ENCODE results near the gene VAMP2.

VAMP2 gene

DNA sequence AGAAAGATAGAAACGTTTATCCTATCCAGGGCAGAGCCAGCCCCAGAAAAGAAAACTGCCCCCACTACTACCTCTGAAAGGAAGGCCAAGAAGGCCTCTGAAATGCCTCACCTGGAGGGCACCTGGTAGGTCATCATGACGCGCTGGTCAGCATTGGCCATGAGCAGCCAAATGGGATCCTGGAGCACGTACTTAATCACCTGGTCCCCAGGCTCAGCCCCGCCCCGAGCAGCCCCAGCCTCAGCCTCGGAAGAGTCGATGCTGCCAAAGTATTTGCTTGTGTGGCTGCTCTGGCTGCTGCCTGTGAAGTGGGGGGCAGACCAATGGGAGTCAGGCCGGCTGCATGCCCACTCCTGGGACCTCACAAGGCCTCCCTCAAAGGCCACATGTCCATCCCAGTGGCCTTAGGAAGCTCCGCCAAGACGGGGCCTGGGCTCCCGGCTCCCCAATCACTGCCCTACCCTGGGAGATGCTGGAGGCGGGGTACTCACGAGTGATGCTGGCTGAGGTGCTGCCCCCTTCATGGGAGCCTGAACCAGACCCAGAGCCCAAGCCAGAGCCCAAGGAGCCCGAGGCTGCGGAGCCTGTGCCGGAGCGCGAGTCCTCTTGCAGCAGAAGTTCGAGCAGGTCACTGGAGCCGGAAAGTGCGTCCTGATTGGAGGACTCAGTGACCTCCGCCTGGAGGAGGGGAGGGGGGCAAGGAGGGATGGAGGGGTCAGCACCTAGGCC, 20.4 kb downstream of the VAMP2 start:
- H3K4me3 ChIP-seq (ENCODE audit: low read depth, low read length), result no peak overlapping the region
- no peaks in the 10 kb centered on the region for H3K27me3 ChIP-seq (ENCODE audit: insufficient read depth, low read depth, severe bottlenecking)
- H3K36me3 ChIP-seq, result peaks cover 54% of the 10 kb centered on the region
- DNase-seq, result no peak
- no peaks in the 10 kb centered on the region for H3K9me3 ChIP-seq (ENCODE audit: severe bottlenecking)
- H3K27ac ChIP-seq, result no peak overlapping the region
- TF ChIP-seq CTCF (IDR thresholded peaks at IDR 0.05; ENCODE audit: low read depth, low read length), result no peak

- no peak for TF ChIP-seq CTCF (IDR thresholded peaks at IDR 0.05; ENCODE audit: low read depth, low read length)
- no peaks in the 10 kb centered on the region for H3K27me3 ChIP-seq (ENCODE audit: insufficient read depth, low read depth, severe bottlenecking)
- peaks cover 50% of the 10 kb centered on the region for H3K36me3 ChIP-seq
- H3K9me3 ChIP-seq (ENCODE audit: severe bottlenecking), result no peaks in the 10 kb centered on the region
- DNase-seq, result no peak
- no peak overlapping the region for H3K4me3 ChIP-seq (ENCODE audit: low read depth, low read length)
- no peak overlapping the region for H3K27ac ChIP-seq
These were observed 21.0 kb downstream of the VAMP2 start for GRCh38 chr17:8141741-8142140.

- no peaks in the 10 kb centered on the region for H3K27me3 ChIP-seq (ENCODE audit: insufficient read depth, low read depth, severe bottlenecking)
- no peak overlapping the region for H3K27ac ChIP-seq
- no peak for TF ChIP-seq CTCF (IDR thresholded peaks at IDR 0.05; ENCODE audit: low read depth, low read length)
- peaks cover 43% of the 10 kb centered on the region for H3K36me3 ChIP-seq
- H3K9me3 ChIP-seq (ENCODE audit: severe bottlenecking), result no peaks in the 10 kb centered on the region
- DNase-seq, result no peak
- H3K4me3 ChIP-seq (ENCODE audit: low read depth, low read length), result no peak overlapping the region
These were observed 21.7 kb downstream of the VAMP2 start for GRCh38 chr17:8141045-8141444.

DNA sequence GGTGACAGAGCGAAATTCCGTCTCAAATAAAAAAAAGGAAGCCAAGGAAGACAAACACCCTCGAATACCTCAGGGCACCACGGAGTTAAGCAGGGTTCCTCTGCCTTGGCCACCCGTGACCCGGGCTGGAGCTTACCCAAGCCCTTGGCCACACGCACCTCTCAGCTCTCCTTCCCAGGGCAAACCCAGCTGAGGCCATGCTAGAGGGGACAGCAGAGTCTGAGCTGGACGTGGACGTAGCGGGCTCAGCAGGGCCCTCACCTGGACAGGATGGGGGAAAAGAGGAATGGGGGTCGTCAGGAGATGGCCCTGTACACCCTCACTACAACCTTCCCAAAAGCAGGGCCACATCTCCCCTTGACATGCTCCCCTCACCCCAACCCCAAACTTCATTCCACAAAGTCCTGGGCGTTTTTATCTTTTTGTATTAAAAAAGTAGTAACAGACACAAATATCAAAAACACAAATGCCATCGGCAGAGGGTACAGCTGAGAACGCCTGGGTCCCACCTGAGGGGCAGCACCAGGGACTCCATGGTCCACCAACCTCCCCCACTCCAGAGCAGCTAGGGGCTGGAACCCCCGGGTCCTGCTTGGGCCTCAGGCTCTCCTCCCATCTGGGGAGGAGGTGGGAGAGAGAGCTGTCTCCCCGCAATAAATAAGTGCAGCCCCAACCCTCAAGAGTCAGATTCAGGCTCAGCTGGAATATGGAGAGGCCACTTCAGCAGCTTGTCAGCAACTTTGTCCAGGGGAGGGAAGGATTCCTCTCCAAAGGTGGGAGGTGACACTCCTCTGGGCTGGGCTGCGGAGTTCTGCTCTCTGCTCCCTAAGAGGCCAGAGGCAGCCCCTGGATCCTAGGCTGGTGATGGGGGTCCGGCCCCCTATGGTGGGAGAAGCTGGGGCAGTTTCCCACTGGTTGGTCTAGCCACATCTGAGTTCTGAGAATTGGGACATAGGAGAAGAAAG, 22.4 kb downstream of the VAMP2 start:
- no peak for DNase-seq
- H3K27me3 ChIP-seq (ENCODE audit: insufficient read depth, low read depth, severe bottlenecking), result no peaks in the 10 kb centered on the region
- no peak for TF ChIP-seq CTCF (IDR thresholded peaks at IDR 0.05; ENCODE audit: low read depth, low read length)
- H3K4me3 ChIP-seq (ENCODE audit: low read depth, low read length), result no peak overlapping the region
- H3K9me3 ChIP-seq (ENCODE audit: severe bottlenecking), result no peaks in the 10 kb centered on the region
- peaks cover 36% of the 10 kb centered on the region for H3K36me3 ChIP-seq
- no peak overlapping the region for H3K27ac ChIP-seq

GRCh38 chr17:8138672-8139371, 23.9 kb downstream of the VAMP2 start:
- H3K36me3 ChIP-seq, result peaks cover 30% of the 10 kb centered on the region
- H3K9me3 ChIP-seq (ENCODE audit: severe bottlenecking), result no peaks in the 10 kb centered on the region
- DNase-seq, result peak; percentile 95
- H3K27ac ChIP-seq, result peak overlapping the region; percentile 80
- H3K27me3 ChIP-seq (ENCODE audit: insufficient read depth, low read depth, severe bottlenecking), result no peaks in the 10 kb centered on the region
- H3K4me3 ChIP-seq (ENCODE audit: low read depth, low read length), result peak overlapping the region; percentile 84
- peak; percentile 82 for TF ChIP-seq CTCF (IDR thresholded peaks at IDR 0.05; ENCODE audit: low read depth, low read length)
